K562 (cell line): ENCODE measurements around the gene MDFIC. TPM values are rescaled to one million over a fixed set of nuclear protein-coding genes. Genes with fewer than 3 reads are reported as not detected.

Source experiments
- ATAC-seq: fragments of 200-7000 bp; cut with Tn5 transposase; 3 replicates; pipeline ENCODE4 v1.9.1; 2020; ENCODE audit warnings: moderate library complexity
- BruUV-seq: library from RNA; stranded (reverse); fragments of 400-500 nt; replicated peaks from 2 replicates; lab custom pipeline; 2021; lab: Mats Ljungman, UMichigan
- CTCF ChIA-PET: fragments of 300-600 bp; formaldehyde crosslinking; extraction: SDS; loops from one replicate; lab custom pipeline; 2021; ENCODE audit warnings: low intra/inter-chr PET ratio; lab: Yijun Ruan, JAX
- POLR2A ChIA-PET: fragments of 300-600, 350-650 bp; sonication (Branson Sonifier 250); formaldehyde crosslinking; extraction: SDS; loops from one replicate; lab custom pipeline; 2021; ENCODE audit warnings: antibody characterized with exemption, inconsistent platforms; lab: Yijun Ruan, JAX
- DNase-seq, 4 experiments: peaks; one replicate each; pipeline versions ENCODE4 v3.0.0 to v3.0.0-alpha.2; 2011 to 2018; ENCODE audit warnings: low spot score in 3 of 4, mixed read lengths in 3 of 4; ENCODE audit errors: extremely low read depth in 1 of 4
- FAIRE-seq: peaks from 2 replicates; lab custom pipeline; 2011; peaks lifted over from hg19 to GRCh38; lab: Jason Lieb, UNC
- H2AFZ ChIP-seq: 2 replicates; pipeline ENCODE4 v1.6.0; 2011; ENCODE audit warnings: low read depth, low read length, control low read depth, inconsistent platforms
- H3K27ac ChIP-seq: fragments of 200-600 bp; 3 replicates; pipeline ENCODE4 v1.8.0; 2011; ENCODE audit warnings: low read depth, mild to moderate bottlenecking, control low read depth, inconsistent platforms, low read length, moderate library complexity, mixed read lengths; ENCODE audit errors: extremely low read depth
- H3K27me3 ChIP-seq, 2 experiments: fragments of 300-600 bp in 1 of 2; 2 replicates in 1 of 2; 3 replicates in 1 of 2; pipeline versions ENCODE4 v1.6.0 to v1.8.0; 2011; ENCODE audit warnings: inconsistent platforms in 2 of 2, low read length in 2 of 2, mild to moderate bottlenecking in 1 of 2, mixed read lengths in 1 of 2, moderate library complexity in 1 of 2; ENCODE audit not compliant: control insufficient read depth in 2 of 2, insufficient read depth in 2 of 2
- H3K36me3 ChIP-seq: fragments of 300-600 bp; 3 replicates; pipeline ENCODE4 v1.8.0; 2011; ENCODE audit warnings: mild to moderate bottlenecking, low read length, inconsistent platforms; ENCODE audit not compliant: control insufficient read depth, insufficient read depth
- H3K4me1 ChIP-seq, 2 experiments: fragments of 200-600 bp in 1 of 2; replicated peaks in 1 of 2; 2 replicates in 1 of 2; 3 replicates in 1 of 2; pipeline versions ENCODE4 v1.5.1 to v1.8.0; 2011; ENCODE audit warnings: inconsistent platforms in 2 of 2, low read length in 2 of 2, mild to moderate bottlenecking in 1 of 2, mixed read lengths in 1 of 2, moderate library complexity in 1 of 2; ENCODE audit not compliant: control insufficient read depth in 2 of 2, insufficient read depth in 2 of 2
- H3K4me2 ChIP-seq: 2 replicates; pipeline ENCODE4 v1.6.1; 2011; ENCODE audit warnings: low read length, control low read depth, inconsistent platforms, mixed read lengths; ENCODE audit not compliant: insufficient read depth
- H3K4me3 ChIP-seq: fragments of 200-600 bp; sonication (generic), shearing (Covaris generic); 2 replicates; pipeline ENCODE4 v1.5.1; 2016; ENCODE audit warnings: control low read depth, inconsistent platforms
- H3K79me2 ChIP-seq: fragments of 200-600 bp; 3 replicates; pipeline ENCODE4 v1.8.0; 2011; ENCODE audit warnings: low read length, inconsistent platforms; ENCODE audit not compliant: control insufficient read depth, insufficient read depth
- H3K9ac ChIP-seq, 2 experiments: 2 replicates each; pipeline versions ENCODE4 v1.6.0 to v1.6.1; 2011; ENCODE audit warnings: low read depth in 2 of 2, low read length in 2 of 2, control low read depth in 1 of 2, inconsistent platforms in 1 of 2, mild to moderate bottlenecking in 1 of 2, mixed read lengths in 1 of 2; ENCODE audit not compliant: insufficient read depth in 1 of 2
- H3K9me1 ChIP-seq: one replicate; pipeline ENCODE4 v1.6.0; 2011; ENCODE audit warnings: inconsistent platforms, mild to moderate bottlenecking, low read length, moderate library complexity; ENCODE audit not compliant: control insufficient read depth, insufficient read depth
- H3K9me3 ChIP-seq: replicated peaks from 2 replicates; pipeline ENCODE4 v1.5.1; 2011; ENCODE audit warnings: low read depth, low read length, inconsistent platforms; ENCODE audit not compliant: control insufficient read depth, insufficient read depth
- H4K20me1 ChIP-seq: replicated peaks from 2 replicates; pipeline ENCODE4 v1.6.1; 2011; ENCODE audit warnings: low read length, inconsistent platforms, mixed read lengths; ENCODE audit not compliant: control insufficient read depth, insufficient read depth
- CSDE1 ChIP-seq, 2 experiments: fragments of 450-650 bp; IDR thresholded peaks; 2 replicates each; pipeline ENCODE4 v1.6.1; 2016; ENCODE audit warnings: mild to moderate bottlenecking in 1 of 2
- EWSR1 ChIP-seq: fragments of 450-650 bp; IDR thresholded peaks from 2 replicates; pipeline ENCODE4 v1.6.1; 2018; ENCODE audit warnings: borderline replicate concordance, mild to moderate bottlenecking, low read depth, moderate library complexity; ENCODE audit not compliant: partially characterized antibody
- RFX1 ChIP-seq: fragments of 450-650 bp; IDR thresholded peaks from 2 replicates; pipeline ENCODE4 v1.6.1; 2016; ENCODE audit warnings: mild to moderate bottlenecking, moderate library complexity
- SMARCA4 ChIP-seq: fragments of 450-650 bp; IDR thresholded peaks from 2 replicates; pipeline ENCODE4 v1.6.1; 2016
- SMARCB1 ChIP-seq: IDR thresholded peaks from 2 replicates; pipeline ENCODE4 v1.6.1; 2011; ENCODE audit warnings: improper control_type of control experiment, low read depth; ENCODE audit not compliant: insufficient read length
- SREBF2 ChIP-seq: sonication (generic); formaldehyde crosslinking; IDR thresholded peaks from 2 replicates; pipeline ENCODE4 v1.4.0; 2020; ENCODE audit warnings: mild to moderate bottlenecking, missing genetic modification reagents
- SRSF3 ChIP-seq: fragments of 200-400 bp; formaldehyde crosslinking; IDR thresholded peaks from 2 replicates; pipeline ENCODE4 v1.6.1; 2016; ENCODE audit warnings: mild to moderate bottlenecking, low read length, moderate library complexity; ENCODE audit not compliant: insufficient read depth
- STAT5A ChIP-seq: IDR thresholded peaks from 2 replicates; pipeline ENCODE4 v1.6.1; 2012; ENCODE audit warnings: low read length, inconsistent platforms, borderline replicate concordance
- TRIM24 ChIP-seq, 2 experiments: fragments of 450-650 bp; IDR thresholded peaks; 2 replicates each; pipeline ENCODE4 v1.6.1; 2016
- WGBS: fragments of 100-300 bp; shearing (Covaris generic); methylation state at CpG from one replicate; pipeline ENCODE4 v1.1.6; 2016; ENCODE audit warnings: low coverage, mixed read lengths; ENCODE audit not compliant: insufficient coverage; ENCODE audit errors: missing lambda C conversion rate; 5-methylcytosine and 5-hydroxymethylcytosine counted together
- in situ Hi-C: fragments of 300-500 bp; cut with MboI; formaldehyde crosslinking; loops from 4 replicates; pipeline ENCODE4 v1.15.0; 2018; ENCODE audit warnings: inconsistent platforms, mixed read lengths
- intact Hi-C: fragments of 100-400 bp; cut with micrococcal nuclease; formaldehyde crosslinking; loops from 2 replicates; pipeline ENCODE4 v1.14.2; 2022
- polyA plus RNA-seq, 8 experiments: library from polyadenylated mRNA; depleted of rRNA in 4 of 8; stranded (reverse) in 5 of 8; unstranded in 3 of 8; fragments of >200 nt; fragmentation: Nextera tagmentation in 2 of 8; fragmentation: Illumina TruSeq in 1 of 8; extraction: Ambion mirVana in 2 of 8; extraction: Trizol in 1 of 8; gene quantifications; 2 replicates each; pipeline versions ENCODE4 v1.2.1 to v1.2.3, GENCODE V29; 2011 to 2014; ENCODE audit warnings: inconsistent platforms in 1 of 8, missing spikeins in 1 of 8
- total RNA-seq, 7 experiments: library from RNA; depleted of rRNA in 6 of 7; stranded (reverse); fragments of >200 nt in 6 of 7; fragmentation: Illumina TruSeq in 2 of 7; extraction: Trizol in 2 of 7; gene quantifications; 2 replicates each; pipeline versions ENCODE4 v1.2.1 to v1.2.3, GENCODE V29; 2011 to 2021; ENCODE audit warnings: low replicate concordance in 1 of 7

Gene MDFIC
- total and polyA plus RNA-seq, 9 of the 15 experiments (the other 6 are each of a cell fraction or from before 2014, with no cell fraction given) = 0.13 to 0.24 TPM; not detected in 7

DNA sequence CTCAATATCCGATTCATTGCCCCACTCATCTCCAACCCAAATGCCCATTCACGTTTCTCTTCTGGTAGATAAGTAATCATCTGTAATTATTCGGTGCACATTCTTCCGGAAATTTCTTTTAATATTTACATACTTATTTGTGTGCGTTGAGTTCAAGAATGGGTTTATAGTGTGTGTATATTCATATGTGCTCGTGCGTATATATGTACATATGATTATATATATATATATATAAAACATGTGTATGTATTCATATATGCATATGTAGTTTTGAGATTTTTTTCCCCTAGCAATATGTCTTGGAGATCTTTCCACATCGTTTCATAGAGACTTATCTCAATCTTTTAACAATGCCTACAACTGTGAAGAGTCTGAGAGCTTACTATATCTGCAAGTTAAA lies 118.2 kb downstream of the MDFIC start:
- ChIA-PET POLR2A (no interaction called here), CTCF (no interaction called here)
- no peak overlapping the region for H3K9ac ChIP-seq
- no peak overlapping the region for H3K4me2 ChIP-seq
- no peak overlapping the region for H3K4me3 ChIP-seq
- H3K27ac ChIP-seq = no peak overlapping the region
- in situ Hi-C loops = no loop called here
- no peaks in the 10 kb centered on the region for H3K9me3 ChIP-seq
- intact Hi-C loops = no loop called here
- WGBS = 2% methylated on average over 8 of the region's 8 CpGs
- no peaks in the 10 kb centered on the region for H3K9me1 ChIP-seq
- no peak for TF ChIP-seq RFX1
- no peaks in the 10 kb centered on the region for H3K36me3 ChIP-seq
- H4K20me1 ChIP-seq = no peaks in the 10 kb centered on the region
- H2AFZ ChIP-seq = no peak overlapping the region
- DNase-seq = no peak
- ATAC-seq = no peak
- no peaks in the 10 kb centered on the region for H3K79me2 ChIP-seq
- no peaks in the 10 kb centered on the region for H3K27me3 ChIP-seq
- no TSS peak for BruUV-seq
- FAIRE-seq = no peak
- no peaks in the 10 kb centered on the region for H3K4me1 ChIP-seq

DNA sequence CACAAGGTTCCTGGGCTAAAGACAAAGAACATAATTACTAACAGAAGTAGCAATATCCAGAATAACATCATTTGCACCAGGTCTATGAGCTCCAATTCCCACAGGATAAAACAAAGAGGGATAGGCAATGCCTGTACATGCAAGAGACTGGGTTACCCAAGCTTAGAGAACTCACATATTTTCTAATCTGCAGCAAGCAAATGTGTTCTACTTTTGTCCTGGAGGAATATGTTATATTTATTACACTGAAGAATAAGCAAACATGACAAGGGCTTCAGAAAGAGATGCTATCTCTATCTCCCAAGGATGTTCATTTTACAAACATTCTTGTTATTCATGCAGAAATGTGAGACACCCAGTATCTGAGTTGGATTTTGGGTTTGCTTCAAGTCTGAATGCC lies 118.6 kb downstream of the MDFIC start:
- no TSS peak for BruUV-seq
- H4K20me1 ChIP-seq = no peaks in the 10 kb centered on the region

More for the DNA sequence above, 118.6 kb downstream of the MDFIC start:
- H2AFZ ChIP-seq = no peak overlapping the region
- no peak for FAIRE-seq
- intact Hi-C loops = no loop called here
- no peaks in the 10 kb centered on the region for H3K79me2 ChIP-seq
- H3K27ac ChIP-seq = no peak overlapping the region
- CTCF ChIA-PET = no interaction called here
- H3K9ac ChIP-seq = no peak overlapping the region
- TF ChIP-seq SMARCA4 (no peak), TRIM24 (IDR thresholded peaks at IDR 0.05) (no peak), EWSR1 (no peak), SREBF2 (CRISPR knock-in tag) (no peak), SRSF3 (no peak), SMARCB1 (no peak), STAT5A (no peak), CSDE1 (IDR thresholded peaks at IDR 0.05) (no peak)
- TF ChIP-seq, all 486 proteins: peak for 0
- no peaks in the 10 kb centered on the region for H3K9me3 ChIP-seq
- no peaks in the 10 kb centered on the region for H3K27me3 ChIP-seq
- ATAC-seq (no peak), DNase-seq (no peak)
- POLR2A ChIA-PET = no interaction called here
- H3K9me1 ChIP-seq = no peaks in the 10 kb centered on the region
- no peak overlapping the region for H3K4me2 ChIP-seq
- H3K36me3 ChIP-seq = no peaks in the 10 kb centered on the region
- H3K4me1 ChIP-seq = no peaks in the 10 kb centered on the region
- no peak overlapping the region for H3K4me3 ChIP-seq
- in situ Hi-C loops = no loop called here
